Ishikawa (cell line): Measurements from ENCODE around the gene DLEC1.

Experiments
- EP300 ChIP-seq: IDR thresholded peaks from 2 replicates; pipeline ENCODE4 v1.6.1; 2012; ENCODE audit warnings: borderline replicate concordance
- YY1 ChIP-seq: IDR thresholded peaks from 2 replicates; pipeline ENCODE4 v1.6.1; 2012; ENCODE audit warnings: low read depth

DNA sequence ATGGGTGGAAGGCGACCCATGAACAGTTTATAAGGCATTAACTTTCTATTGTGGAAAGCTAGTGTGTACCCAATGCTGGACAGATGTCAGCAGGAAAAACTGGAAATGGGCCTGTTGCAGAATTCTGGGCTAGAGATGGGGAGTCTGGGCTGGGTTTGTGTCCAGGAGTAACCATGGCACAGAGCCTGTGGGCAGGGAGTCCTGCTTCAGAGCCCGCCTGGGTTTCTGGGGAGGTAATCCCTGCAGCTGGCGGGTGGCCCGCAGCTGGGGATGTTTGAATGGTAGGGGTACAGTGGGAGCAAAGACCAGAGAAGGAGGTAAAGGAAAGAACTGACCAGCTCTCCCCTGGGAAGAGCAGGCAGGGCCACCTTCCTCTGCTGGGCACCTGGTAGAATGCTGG lies 72.2 kb downstream of the DLEC1 start:
- TF ChIP-seq EP300 (no peak), YY1 (no peak)
